HG02852 (cell line): Measurements from ENCODE around the gene DGCR8.
"Not testable (repeated sequence)": the region's sequence is repeated elsewhere in the genome, so short reads cannot be mapped to it uniquely, and the experiment has no call there.

Experiments used
- ATAC-seq: cut with Tn5 transposase; IDR thresholded peaks from one replicate; pipeline ENCODE4 v1.9.1; 2021; ENCODE audit warnings: mild to moderate bottlenecking, moderate library complexity; ENCODE audit not compliant: unreplicated experiment

DGCR8 gene

GRCh38 chr22:20065896-20066616 lies 14.0 kb upstream of the DGCR8 start:
- ATAC-seq, result no peak

GRCh38 chr22:20066617-20067383 lies 13.2 kb upstream of the DGCR8 start:
- ATAC-seq, result no peak

- ATAC-seq, result not testable (repeated sequence)
Measured at GRCh38 chr22:20067384-20067682, 12.7 kb upstream of the DGCR8 start.

- ATAC-seq, result no peak
Measured at GRCh38 chr22:20068640-20069039, 11.4 kb upstream of the DGCR8 start.

- no peak for ATAC-seq
Measured at GRCh38 chr22:20069331-20070042, 10.6 kb upstream of the DGCR8 start.

GRCh38 chr22:20071524-20071972 lies 8.5 kb upstream of the DGCR8 start:
- ATAC-seq, result no peak

- no peak for ATAC-seq
Measured at GRCh38 chr22:20076627-20077172, 3.3 kb upstream of the DGCR8 start.

GRCh38 chr22:20080445-20080775 lies 369 bp downstream of the DGCR8 start:
- peak; percentile 66 for ATAC-seq

GRCh38 chr22:20080776-20081654 lies 974 bp downstream of the DGCR8 start:
- no peak for ATAC-seq

GRCh38 chr22:20083157-20083890 lies 3.3 kb downstream of the DGCR8 start:
- ATAC-seq, result no peak

GRCh38 chr22:20083891-20084546 lies 4.0 kb downstream of the DGCR8 start:
- no peak for ATAC-seq

- ATAC-seq, result no peak
Measured at GRCh38 chr22:20084547-20085413, 4.7 kb downstream of the DGCR8 start.

- no peak for ATAC-seq
Measured at GRCh38 chr22:20085651-20086050, 5.6 kb downstream of the DGCR8 start.

GRCh38 chr22:20086101-20086599 lies 6.1 kb downstream of the DGCR8 start:
- no peak for ATAC-seq

- no peak for ATAC-seq
Measured at GRCh38 chr22:20086763-20087162, 6.7 kb downstream of the DGCR8 start.

- no peak for ATAC-seq
Measured at GRCh38 chr22:20087319-20088262, 7.5 kb downstream of the DGCR8 start.

GRCh38 chr22:20088263-20088648 lies 8.2 kb downstream of the DGCR8 start:
- no peak for ATAC-seq
